IMR-90 (cell line): ENCODE data around the gene CPED1. TPM values are rescaled to one million over a fixed set of nuclear protein-coding genes. Genes with fewer than 3 reads are reported as not detected.

Experiments
- ATAC-seq: fragments of 200-7000 bp; cut with Tn5 transposase; 2 replicates; pipeline ENCODE4 v1.9.1; 2020; ENCODE audit warnings: low read depth, mild to moderate bottlenecking, moderate library complexity
- BruUV-seq: library from RNA; stranded (reverse); fragments of 400-500 nt; replicated peaks from 2 replicates; lab custom pipeline; 2021; lab: Mats Ljungman, UMichigan
- CTCF ChIA-PET: fragments of 300-600 bp; formaldehyde crosslinking; extraction: SDS; loops from one replicate; lab custom pipeline; 2021; ENCODE audit warnings: antibody characterized with exemption; lab: Yijun Ruan, JAX
- POLR2A ChIA-PET: fragments of 300-600 bp; sonication (Branson Sonifier 250); formaldehyde crosslinking; loops from one replicate; lab custom pipeline; 2022; ENCODE audit warnings: antibody characterized with exemption; ENCODE audit not compliant: unreplicated experiment; lab: Charles Lee
- DNase-seq: peaks from one replicate; pipeline ENCODE4 v3.0.0; 2013
- H2AFZ ChIP-seq: replicated peaks from 2 replicates; pipeline ENCODE3; 2013; ENCODE audit warnings: low read length, mild to moderate bottlenecking; ENCODE audit not compliant: poor library complexity
- H2AK5ac ChIP-seq: 2 replicates; pipeline ENCODE4 v1.6.1; 2013; ENCODE audit warnings: low read depth, low read length, inconsistent platforms
- H2AK9ac ChIP-seq: replicated peaks from 2 replicates; pipeline ENCODE3; 2013; ENCODE audit warnings: mild to moderate bottlenecking, low read depth, low read length, moderate library complexity; ENCODE audit not compliant: poor library complexity
- H2BK120ac ChIP-seq: 2 replicates; pipeline ENCODE4 v1.6.1; 2013; ENCODE audit warnings: low read depth, low read length, inconsistent platforms
- H2BK15ac ChIP-seq: 3 replicates; pipeline ENCODE4 v1.6.1; 2013; ENCODE audit warnings: low read depth, low read length, inconsistent platforms
- H2BK20ac ChIP-seq: 2 replicates; pipeline ENCODE4 v1.6.1; 2013; ENCODE audit warnings: low read depth, mild to moderate bottlenecking, inconsistent platforms, low read length, moderate library complexity
- H2BK5ac ChIP-seq: 2 replicates; pipeline ENCODE4 v1.6.1; 2013; ENCODE audit warnings: mild to moderate bottlenecking, low read depth, low read length, inconsistent platforms; ENCODE audit not compliant: poor library complexity, severe bottlenecking
- H3K14ac ChIP-seq: replicated peaks from 2 replicates; pipeline ENCODE4 v1.6.1; 2013; ENCODE audit warnings: low read depth, low read length, inconsistent platforms
- H3K18ac ChIP-seq: 2 replicates; pipeline ENCODE4 v1.6.1; 2013; ENCODE audit warnings: low read depth, low read length, control low read depth
- H3K23ac ChIP-seq: 2 replicates; pipeline ENCODE4 v1.6.1; 2013; ENCODE audit warnings: low read depth, low read length, inconsistent platforms
- H3K27ac ChIP-seq: 2 replicates; pipeline ENCODE4 v1.5.1; 2013; ENCODE audit warnings: mild to moderate bottlenecking, control low read depth, low read length; ENCODE audit not compliant: insufficient read depth
- H3K27me3 ChIP-seq: 2 replicates; pipeline ENCODE4 v1.6.1; 2013; ENCODE audit warnings: low read length; ENCODE audit not compliant: control insufficient read depth, insufficient read depth
- H3K36me3 ChIP-seq: 2 replicates; pipeline ENCODE4 v1.6.1; 2013; ENCODE audit warnings: low read length, mixed read lengths; ENCODE audit not compliant: control insufficient read depth, insufficient read depth
- H3K4ac ChIP-seq: 2 replicates; pipeline ENCODE4 v1.6.1; 2013; ENCODE audit warnings: low read depth, low read length, inconsistent platforms
- H3K4me1 ChIP-seq: 2 replicates; pipeline ENCODE4 v1.6.1; 2013; ENCODE audit warnings: low read length, mixed read lengths; ENCODE audit not compliant: control insufficient read depth, insufficient read depth
- H3K4me2 ChIP-seq: 2 replicates; pipeline ENCODE4 v1.6.1; 2013; ENCODE audit warnings: low read depth, mild to moderate bottlenecking, control low read depth, low read length, moderate library complexity
- H3K4me3 ChIP-seq: 2 replicates; pipeline ENCODE4 v1.5.1; 2013; ENCODE audit warnings: low read depth, mild to moderate bottlenecking, control low read depth, low read length, moderate library complexity; ENCODE audit not compliant: insufficient read depth
- H3K56ac ChIP-seq: 2 replicates; pipeline ENCODE4 v1.6.1; 2013; ENCODE audit warnings: low read length, inconsistent platforms; ENCODE audit not compliant: insufficient read depth; ENCODE audit errors: extremely low read depth
- H3K79me1 ChIP-seq, 2 experiments: 2 replicates each; pipeline ENCODE4 v1.6.1; 2013; ENCODE audit warnings: low read length in 2 of 2, inconsistent platforms in 1 of 2, low read depth in 1 of 2
- H3K9ac ChIP-seq: 2 replicates; pipeline ENCODE4 v1.6.1; 2013; ENCODE audit warnings: low read depth, low read length, control low read depth
- H3K9me1 ChIP-seq: 2 replicates; pipeline ENCODE4 v1.6.1; 2013; ENCODE audit warnings: low read length, inconsistent platforms; ENCODE audit not compliant: insufficient read depth
- H3K9me3 ChIP-seq: 2 replicates; pipeline ENCODE4 v1.6.1; 2013; ENCODE audit warnings: low read length; ENCODE audit not compliant: control insufficient read depth, insufficient read depth
- H4K20me1 ChIP-seq: 2 replicates; pipeline ENCODE4 v1.6.1; 2013; ENCODE audit warnings: low read length, inconsistent platforms; ENCODE audit not compliant: insufficient read depth
- H4K5ac ChIP-seq: 2 replicates; pipeline ENCODE4 v1.6.1; 2013; ENCODE audit warnings: mild to moderate bottlenecking, low read depth, low read length, control low read depth
- H4K8ac ChIP-seq, 2 experiments: 2 replicates each; pipeline ENCODE4 v1.6.1; 2013; ENCODE audit warnings: low read depth in 2 of 2, low read length in 2 of 2, control low read depth in 1 of 2, inconsistent platforms in 1 of 2
- H4K91ac ChIP-seq: 2 replicates; pipeline ENCODE4 v1.6.1; 2013; ENCODE audit warnings: low read depth, low read length, inconsistent platforms; ENCODE audit not compliant: insufficient read depth
- ELK1 ChIP-seq: fragments of 150-350 bp; IDR thresholded peaks from 2 replicates; pipeline ENCODE4 v1.6.1; 2016; ENCODE audit warnings: low read depth, mild to moderate bottlenecking, low read length, moderate library complexity, borderline replicate concordance
- FOS ChIP-seq: fragments of 150-350 bp; IDR thresholded peaks from 2 replicates; pipeline ENCODE4 v1.6.1; 2016; ENCODE audit warnings: low read depth, low read length
- MAFK ChIP-seq: IDR thresholded peaks from 2 replicates; pipeline ENCODE4 v1.6.1; 2012; ENCODE audit warnings: low read depth, low read length, improper control_type of control experiment
- MAZ ChIP-seq: IDR thresholded peaks from 2 replicates; pipeline ENCODE4 v1.6.1; 2012; ENCODE audit warnings: low read depth, mild to moderate bottlenecking, low read length, improper control_type of control experiment, moderate library complexity, borderline replicate concordance
- POLR2A ChIP-seq: IDR thresholded peaks from 2 replicates; pipeline ENCODE4 v1.6.1; 2012; ENCODE audit warnings: mild to moderate bottlenecking, low read depth, low read length
- RAD21 ChIP-seq: IDR thresholded peaks from 2 replicates; pipeline ENCODE4 v1.6.1; 2012; ENCODE audit warnings: low read length, improper control_type of control experiment
- RCOR1 ChIP-seq: IDR thresholded peaks from 2 replicates; pipeline ENCODE4 v1.6.1; 2012; ENCODE audit warnings: mild to moderate bottlenecking, low read length, improper control_type of control experiment; ENCODE audit not compliant: insufficient replicate concordance
- WGBS, 2 experiments: methylation state at CpG; one replicate each; pipeline versions ENCODE4 v1.1.5 to v1.1.7; 2013; ENCODE audit warnings: missing lambda C conversion rate in 2 of 2; ENCODE audit not compliant: insufficient read length in 1 of 2; ENCODE audit errors: extremely low coverage in 2 of 2; 5-methylcytosine and 5-hydroxymethylcytosine counted together
- dilution Hi-C: fragments of 300-500 bp; cut with HindIII; formaldehyde crosslinking; loops from one replicate; pipeline ENCODE4 v1.14.3; 2018; ENCODE audit warnings: low sequenced_read_pairs; ENCODE audit not compliant: unreplicated experiment
- in situ Hi-C: fragments of 300-500 bp; cut with MboI; formaldehyde crosslinking; loops from 3 replicates; pipeline ENCODE4 v1.14.3; 2019; ENCODE audit warnings: low sequenced_read_pairs, inconsistent platforms, mixed read lengths
- intact Hi-C: fragments of 100-400 bp; cut with micrococcal nuclease; formaldehyde crosslinking; loops from 2 replicates; pipeline ENCODE4 v1.10.0; 2022
- polyA plus RNA-seq, 3 experiments: library from polyadenylated mRNA; depleted of rRNA; stranded (reverse); fragments of >200 nt; gene quantifications; 2 replicates each; pipeline ENCODE4 v1.2.3, GENCODE V29; 2012; ENCODE audit warnings: low replicate concordance in 1 of 3
- total RNA-seq: library from RNA; depleted of rRNA; stranded (reverse); fragments of >200 nt; gene quantifications from 2 replicates; pipeline ENCODE4 v1.2.3, GENCODE V29; 2012
- TF ChIP-seq, protein P1 (sequence below): fragments of 150-350 bp; IDR thresholded peaks from 2 replicates; pipeline ENCODE4 v1.6.1; 2017; ENCODE audit warnings: mild to moderate bottlenecking, antibody characterized with exemption, low read length, low read depth

Gene CPED1
- total and polyA plus RNA-seq, 2 of the 4 experiments (the other 2 are of a cell fraction), result 31.2 to 96.8 TPM

- H3K4me1 ChIP-seq, result 0 out of 2 replicates have a peak, but pooled peaks cover 2% of the 10 kb centered on the region
- dilution Hi-C loops, result no loop called here
- H3K56ac ChIP-seq, result no peak overlapping the region
- peak overlapping the region; percentile 95 for H3K4me2 ChIP-seq
- no peak overlapping the region for H2AK5ac ChIP-seq
- 0 out of 2 replicates have a peak, but pooled peaks cover 2% of the 10 kb centered on the region for H3K27me3 ChIP-seq
- no CpG with 5 or more reads among the region's 10 CpGs for whole genome bisulfite sequencing, 2 experiments
- in situ Hi-C loops, result no loop called here
- H3K79me1 ChIP-seq, result peaks cover 8 to 10% of the 10 kb centered on the region in 2 experiments
- no peak overlapping the region for H4K91ac ChIP-seq
- no peak overlapping the region for H2BK15ac ChIP-seq
- ATAC-seq (no peak), DNase-seq (no peak)
- H2BK5ac ChIP-seq, result no peak overlapping the region
- H3K14ac ChIP-seq, result no peak overlapping the region
- H3K23ac ChIP-seq, result no peak overlapping the region
- peaks cover 1% of the 10 kb centered on the region; the same call in 1 of the 2 replicates for H3K36me3 ChIP-seq
- ChIA-PET POLR2A (interaction anchor here (0.6 to 1.5 kb wide), 8 partner anchors 12 to 1906 kb away, joined by 3 to 12 read pairs (median 4); partner anchors contain the start of gene TSPAN12), CTCF (no interaction called here)
- no peak overlapping the region for H4K5ac ChIP-seq
- H3K9me1 ChIP-seq, result no peaks in the 10 kb centered on the region
- H3K9me3 ChIP-seq, result no peaks in the 10 kb centered on the region
- H3K4ac ChIP-seq, result no peak overlapping the region
- no peak overlapping the region for H2AK9ac ChIP-seq
- H2BK120ac ChIP-seq, result no peak overlapping the region
- H3K27ac ChIP-seq, result no peak overlapping the region
- H4K8ac ChIP-seq, result peak overlapping the region in 1 of 2 experiments; percentile 56; a peak in 3 of 4 replicates
- 0 out of 2 replicates have a peak, but pooled peaks cover 4% of the 10 kb centered on the region for H4K20me1 ChIP-seq
- BruUV-seq, result no TSS peak
- peak overlapping the region; percentile 89 for H3K4me3 ChIP-seq
- no peak overlapping the region for H3K18ac ChIP-seq
- intact Hi-C loops, result loop anchor here (10.0 kb wide), 1 partner anchor 1045 kb away; no protein-coding TSS in a partner anchor
- H2BK20ac ChIP-seq, result no peak overlapping the region
- TF ChIP-seq MAZ, result no peak
- no peak for TF ChIP-seq FOS
- TF ChIP-seq MAFK, result no peak
- no peak for TF ChIP-seq POLR2A
- peak; percentile 39 for TF ChIP-seq RCOR1
- TF ChIP-seq, protein P1, sequence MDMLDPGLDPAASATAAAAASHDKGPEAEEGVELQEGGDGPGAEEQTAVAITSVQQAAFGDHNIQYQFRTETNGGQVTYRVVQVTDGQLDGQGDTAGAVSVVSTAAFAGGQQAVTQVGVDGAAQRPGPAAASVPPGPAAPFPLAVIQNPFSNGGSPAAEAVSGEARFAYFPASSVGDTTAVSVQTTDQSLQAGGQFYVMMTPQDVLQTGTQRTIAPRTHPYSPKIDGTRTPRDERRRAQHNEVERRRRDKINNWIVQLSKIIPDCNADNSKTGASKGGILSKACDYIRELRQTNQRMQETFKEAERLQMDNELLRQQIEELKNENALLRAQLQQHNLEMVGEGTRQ, result no peak
- no peak for TF ChIP-seq RAD21
- TF ChIP-seq ELK1, result no peak
- H3K9ac ChIP-seq, result no peak overlapping the region
- H2AFZ ChIP-seq, result peak overlapping the region; percentile 90
Observed at GRCh38 chr7:120949998-120950538, 38.4 kb upstream of the CPED1 start.
